Psoas muscle (tissue), 8 donors: ENCODE results near the gene PCBP3. TPM values are rescaled to one million over a fixed set of nuclear protein-coding genes. Genes with fewer than 3 reads are reported as not detected.

ENCODE experiments used
- ATAC-seq, 4 donors: fragments of 200-7000 bp; cut with Tn5 transposase; one replicate each; pipeline ENCODE4 v1.9.1; 2020; ENCODE audit warnings: moderate library complexity in 3 of 4, mild to moderate bottlenecking in 2 of 4
- DNase-seq, 2 donors: peaks; one replicate each; pipeline ENCODE4 v3.0.0-alpha.2; 2020
- H3K27ac ChIP-seq: fragments of 200-600 bp; one replicate; pipeline ENCODE4 v1.8.0; 2022
- H3K27me3 ChIP-seq, 3 donors: fragments of 200-600 bp in 1 of 3; one replicate each; pipeline versions ENCODE4 v1.6.1 to v1.8.0; 2013 to 2022; ENCODE audit warnings: low read length in 2 of 3, mild to moderate bottlenecking in 2 of 3, moderate library complexity in 1 of 3; ENCODE audit not compliant: insufficient read depth in 3 of 3
- H3K36me3 ChIP-seq, 2 donors: fragments of 200-600 bp in 1 of 2; one replicate each; pipeline versions ENCODE4 v1.6.1 to v1.8.0; 2013 to 2022; ENCODE audit warnings: low read depth in 1 of 2, mild to moderate bottlenecking in 1 of 2, moderate library complexity in 1 of 2; ENCODE audit not compliant: insufficient read depth in 1 of 2
- H3K4me1 ChIP-seq: fragments of 200-600 bp; one replicate; pipeline ENCODE4 v1.8.0; 2022
- H3K4me3 ChIP-seq: fragments of 200-600 bp; one replicate; pipeline ENCODE4 v1.8.0; 2022; ENCODE audit warnings: mild to moderate bottlenecking
- H3K9me3 ChIP-seq: fragments of 200-600 bp; one replicate; pipeline ENCODE4 v1.8.0; 2022
- CTCF ChIP-seq: fragments of 200-600 bp; IDR thresholded peaks from one replicate; pipeline ENCODE4 v1.8.0; 2022; ENCODE audit warnings: antibody characterized with exemption
- WGBS, 3 donors: extraction: QIAGEN DNeasy Blood & Tissue Kit; methylation state at CpG; one replicate each; pipeline versions ENCODE4 v1.1.6 to v1.1.7; 2013; 5-methylcytosine and 5-hydroxymethylcytosine counted together
- intact Hi-C, 2 donors: fragments of 100-400 bp; cut with DNase I; formaldehyde crosslinking; loops; one replicate each; pipeline versions ENCODE4 v1.11.0 to v1.14.2; 2022
- polyA plus RNA-seq, 3 donors: library from polyadenylated mRNA; stranded (reverse); fragments of 200-250 nt; gene quantifications; one replicate each; pipeline ENCODE4 v1.2.3, GENCODE V29; 2013
- total RNA-seq, 4 donors: library from RNA; stranded (reverse); fragmentation: NEBNext Ultra II Directional in 2 of 4; extraction: Animal tissue kit (Norgen Biotek cat#: 25700) in 2 of 4; gene quantifications; one replicate each; pipeline versions ENCODE4 v1.2.1 to v1.2.4, GENCODE V29; 2021 to 2023
- donor health status: healthy with polysubstance abuse.
- donor health status: DM: no; HTN: no; CAD: no; lungs with moderate emphysema.
- donor health status: Bipolar disorder and iron deficiency.
- donor health status: healthy.
- donor health status: DM: yes; HTN: yes; CAD: no.
- donor health status: DM: no; HTN: no; CAD: no.
- donor health status: DM: no; HTN: no; CAD: no.
- donor health status: DM: yes; HTN: yes; CAD: no.

Gene PCBP3
- total and polyA plus RNA-seq, 7 donors, result 0.10 to 0.91 (median 0.33) TPM; not detected in 1

- no peaks in the 10 kb centered on the region for H3K9me3 ChIP-seq
- DNase-seq (no peak), ATAC-seq (no peak)
- 80 to 82% (median 80%) methylated on average over 32 of the region's 32 CpGs for WGBS, 3 donors
- no peak overlapping the region for H3K27ac ChIP-seq
- peaks cover 0 to 11% (median 2%) of the 10 kb centered on the region in 3 donors for H3K27me3 ChIP-seq
- no peaks in the 10 kb centered on the region for H3K36me3 ChIP-seq
- no peaks in the 10 kb centered on the region for H3K4me1 ChIP-seq
- no peak overlapping the region for H3K4me3 ChIP-seq
- no peak for TF ChIP-seq CTCF
- intact Hi-C loops, result no loop called here
Observed at GRCh38 chr21:45941717-45942546, 298.4 kb downstream of the PCBP3 start.

DNA sequence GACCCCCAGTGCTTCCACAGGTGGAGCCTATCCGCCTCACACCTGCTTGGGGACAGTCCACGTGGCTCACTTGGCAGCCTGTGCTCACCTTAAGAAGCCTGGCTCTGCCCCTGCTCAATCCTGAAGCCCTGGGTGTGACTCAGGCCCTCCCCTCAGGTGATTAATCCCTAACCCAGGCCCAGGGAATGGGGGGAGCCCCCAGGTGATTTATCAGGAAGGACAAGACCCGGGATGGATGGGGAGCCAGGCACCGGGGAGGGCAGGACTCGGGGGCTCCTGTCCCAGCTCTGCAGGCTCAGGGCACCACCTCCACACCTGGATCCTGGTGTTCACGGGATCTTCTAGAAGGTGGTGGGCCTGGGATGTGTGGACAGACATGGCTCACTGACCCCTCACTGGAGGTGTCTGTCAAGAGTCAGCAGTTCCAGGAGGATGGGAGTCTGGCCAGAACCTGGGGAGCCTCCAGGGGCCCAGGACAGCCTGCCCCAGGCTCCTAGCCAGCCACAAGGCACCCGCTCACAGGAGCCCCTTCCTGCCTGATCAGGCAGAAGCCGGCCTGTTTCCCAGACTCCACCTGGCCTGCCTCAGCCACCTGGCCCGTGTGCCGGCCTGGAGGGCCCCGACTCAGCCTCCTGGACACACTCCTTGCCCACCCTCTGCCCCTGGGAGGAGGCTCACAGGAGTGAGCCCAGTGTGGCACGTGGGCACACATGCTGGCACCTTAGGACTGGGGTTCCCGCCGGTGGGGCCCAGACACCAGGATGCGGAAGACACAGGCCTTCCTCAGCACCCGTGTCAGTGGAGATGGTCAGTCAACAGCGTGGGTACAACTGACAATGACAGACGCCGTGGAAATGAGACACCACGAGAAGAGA lies 299.5 kb downstream of the PCBP3 start:
- WGBS, 3 donors, result 72 to 76% (median 76%) methylated on average over 20 of the region's 20 CpGs
- no peaks in the 10 kb centered on the region for H3K4me1 ChIP-seq
- H3K4me3 ChIP-seq, result no peak overlapping the region
- no peak for TF ChIP-seq CTCF
- peaks cover 0 to 18% (median 6%) of the 10 kb centered on the region in 3 donors for H3K27me3 ChIP-seq
- H3K36me3 ChIP-seq, result no peaks in the 10 kb centered on the region
- no peak overlapping the region for H3K27ac ChIP-seq
- DNase-seq (no peak), ATAC-seq (no peak)
- H3K9me3 ChIP-seq, result no peaks in the 10 kb centered on the region
- intact Hi-C loops, result no loop called here

DNA sequence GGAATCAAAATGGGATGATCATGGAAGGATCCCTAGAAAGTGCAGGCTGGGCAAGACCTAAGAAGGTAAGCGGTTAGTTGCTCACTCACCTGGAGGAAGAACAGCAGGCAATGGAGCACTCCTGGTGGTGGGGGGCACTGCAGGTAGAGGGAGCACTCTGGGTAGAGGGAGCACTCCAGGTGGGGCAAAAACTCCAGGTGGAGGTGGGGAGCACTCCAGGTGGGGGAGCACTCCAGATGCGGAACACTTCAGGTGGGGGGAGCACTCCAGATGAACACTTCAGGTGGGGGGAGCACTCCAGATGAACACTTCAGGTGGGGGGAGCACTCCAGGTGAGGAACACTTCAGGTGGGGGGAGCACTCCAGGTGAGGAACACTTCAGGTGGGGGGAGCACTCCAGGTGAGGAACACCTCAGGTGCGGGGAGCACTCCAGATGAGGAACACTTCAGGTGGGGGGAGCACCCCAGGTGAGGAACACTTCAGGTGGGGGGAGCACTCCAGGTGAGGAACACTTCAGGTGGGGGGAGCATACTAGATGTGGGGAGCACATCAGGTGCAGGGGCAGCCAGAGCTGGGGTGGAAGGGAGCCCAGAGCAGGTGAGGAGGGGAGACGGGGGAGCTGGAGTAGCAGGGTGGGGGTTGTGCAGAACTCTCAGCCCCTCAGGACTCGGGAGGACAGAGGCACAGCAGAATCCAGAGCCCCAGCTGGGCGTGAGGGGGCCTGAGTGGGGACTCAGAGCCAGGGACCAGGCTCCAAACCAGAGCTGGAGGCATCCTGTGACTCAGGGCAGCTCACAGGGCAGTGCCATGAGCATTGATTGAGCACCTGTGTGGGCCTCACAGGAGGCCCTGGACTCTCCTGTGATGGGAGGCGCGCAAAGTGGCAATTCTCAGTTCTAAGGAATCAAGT lies 300.4 kb downstream of the PCBP3 start:
- 75 to 81% (median 79%) methylated on average over 8 of the region's 8 CpGs for WGBS, 3 donors
- TF ChIP-seq CTCF, result no peak
- Histone ChIP-seq H3K4me1 (no peaks in the 10 kb centered on the region), H3K36me3 (no peaks in the 10 kb centered on the region), H3K4me3 (no peak overlapping the region), H3K9me3 (no peaks in the 10 kb centered on the region), H3K27ac (no peak overlapping the region), H3K27me3 (peaks cover 0 to 24% (median 6%) of the 10 kb centered on the region in 3 donors)
- DNase-seq (no peak), ATAC-seq (no peak)
- intact Hi-C loops, result no loop called here

DNA sequence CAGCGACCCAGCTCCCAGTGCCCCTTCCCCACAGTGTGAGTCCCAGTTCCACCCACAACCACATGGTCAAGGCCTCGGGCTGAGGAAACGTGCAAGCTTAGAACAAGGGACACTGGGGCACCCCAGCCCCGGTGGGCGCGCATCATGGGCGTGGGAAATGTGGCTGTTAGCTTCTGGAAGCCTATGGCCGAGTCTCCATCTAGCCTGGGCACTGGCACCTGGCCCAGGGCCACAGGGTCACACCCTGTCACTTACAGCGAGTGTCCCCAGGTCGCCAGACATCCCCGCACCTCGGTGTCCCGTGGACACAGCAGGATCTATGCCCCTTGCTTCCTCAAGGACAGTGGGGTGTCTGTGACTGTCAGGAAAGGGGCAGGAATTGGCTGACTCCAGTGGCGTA lies 301.1 kb downstream of the PCBP3 start:
- no peaks in the 10 kb centered on the region for H3K36me3 ChIP-seq
- peaks cover 0 to 31% (median 6%) of the 10 kb centered on the region in 3 donors for H3K27me3 ChIP-seq
- no peak overlapping the region for H3K27ac ChIP-seq
- WGBS, 3 donors, result 82 to 86% (median 85%) methylated on average over 14 of the region's 14 CpGs
- no peak for TF ChIP-seq CTCF
- H3K4me1 ChIP-seq, result no peaks in the 10 kb centered on the region
- no peak overlapping the region for H3K4me3 ChIP-seq
- H3K9me3 ChIP-seq, result no peaks in the 10 kb centered on the region
- DNase-seq, result no peak
- ATAC-seq, result no peak
- intact Hi-C loops, result no loop called here
